DND-41 (cell line): Measurements from ENCODE around the gene LARP6.
"Not testable (repeated sequence)": the region's sequence is repeated elsewhere in the genome, so short reads cannot be mapped to it uniquely, and the experiment has no call there.

Experiments
- ATAC-seq: fragments of 200-7000 bp; cut with Tn5 transposase; 3 replicates; pipeline ENCODE4 v1.9.1; 2021; ENCODE audit warnings: low read depth; ENCODE audit not compliant: insufficient read depth
- DNase-seq: peaks from one replicate; pipeline ENCODE4 v3.0.0-alpha.2; 2020
- H2AFZ ChIP-seq: 2 replicates; pipeline ENCODE4 v1.6.0; 2012; ENCODE audit warnings: low read depth, low read length
- H3K27ac ChIP-seq: 2 replicates; pipeline ENCODE4 v1.5.1; 2012; ENCODE audit warnings: low read length, inconsistent platforms
- H3K27me3 ChIP-seq: fragments of 200-600 bp; sonication (generic); 2 replicates; pipeline ENCODE4 v1.6.0; 2012; ENCODE audit warnings: low read length, mild to moderate bottlenecking, inconsistent platforms; ENCODE audit not compliant: insufficient read depth, poor library complexity
- H3K36me3 ChIP-seq: 2 replicates; pipeline ENCODE4 v1.5.1; 2012; ENCODE audit warnings: low read length, inconsistent platforms; ENCODE audit not compliant: insufficient read depth
- H3K4me1 ChIP-seq: 2 replicates; pipeline ENCODE4 v1.5.1; 2012; ENCODE audit warnings: mild to moderate bottlenecking, low read length; ENCODE audit not compliant: insufficient read depth
- H3K4me2 ChIP-seq: 2 replicates; pipeline ENCODE4 v1.6.0; 2012; ENCODE audit warnings: mild to moderate bottlenecking, moderate library complexity, low read length, inconsistent platforms; ENCODE audit not compliant: insufficient read depth
- H3K4me3 ChIP-seq, 2 experiments: fragments of 200-600 bp in 1 of 2; shearing (Covaris generic) in 1 of 2; 2 replicates each; pipeline ENCODE4 v1.5.1; 2012 to 2016; ENCODE audit warnings: inconsistent platforms in 2 of 2, low read length in 2 of 2, mild to moderate bottlenecking in 2 of 2, low read depth in 1 of 2, moderate library complexity in 1 of 2
- H3K79me2 ChIP-seq: 2 replicates; pipeline ENCODE4 v1.6.0; 2012; ENCODE audit warnings: low read length, inconsistent platforms; ENCODE audit not compliant: insufficient read depth
- H3K9ac ChIP-seq: 2 replicates; pipeline ENCODE4 v1.6.0; 2012; ENCODE audit warnings: low read depth, mild to moderate bottlenecking, inconsistent platforms, low read length, moderate library complexity
- H3K9me3 ChIP-seq: 2 replicates; pipeline ENCODE4 v1.5.1; 2012; ENCODE audit warnings: low read length, moderate library complexity, mild to moderate bottlenecking, inconsistent platforms; ENCODE audit not compliant: insufficient read depth, severe bottlenecking
- H4K20me1 ChIP-seq: 2 replicates; pipeline ENCODE4 v1.6.0; 2012; ENCODE audit warnings: low read length; ENCODE audit not compliant: insufficient read depth
- CTCF ChIP-seq: IDR thresholded peaks from 2 replicates; pipeline ENCODE4 v1.5.1; 2012; ENCODE audit warnings: borderline replicate concordance, low read length, moderate library complexity, mild to moderate bottlenecking; ENCODE audit not compliant: poor library complexity, severe bottlenecking; ENCODE audit errors: extremely low read depth
- EZH2 ChIP-seq: IDR thresholded peaks from 3 replicates; pipeline ENCODE4 v1.6.1; 2012; ENCODE audit warnings: borderline replicate concordance, low read depth, mild to moderate bottlenecking, moderate library complexity, low read length, inconsistent platforms; ENCODE audit not compliant: severe bottlenecking

The LARP6 gene

GRCh38 chr15:70875001-70875782, 21.2 kb upstream of the LARP6 start:
- H3K4me1 ChIP-seq: no peaks in the 10 kb centered on the region
- H2AFZ ChIP-seq: no peak overlapping the region
- H3K27ac ChIP-seq: no peak overlapping the region
- peaks cover 2% of the 10 kb centered on the region for H3K27me3 ChIP-seq
- DNase-seq (no peak), ATAC-seq (no peak)
- H3K4me2 ChIP-seq: no peak overlapping the region
- H3K36me3 ChIP-seq: no peaks in the 10 kb centered on the region
- H3K4me3 ChIP-seq: no peak overlapping the region
- TF ChIP-seq CTCF (no peak), EZH2 (no peak)
- no peaks in the 10 kb centered on the region for H4K20me1 ChIP-seq
- no peak overlapping the region for H3K9ac ChIP-seq
- H3K79me2 ChIP-seq: no peaks in the 10 kb centered on the region
- H3K9me3 ChIP-seq: no peaks in the 10 kb centered on the region

- TF ChIP-seq CTCF (no peak), EZH2 (no peak)
- no peak overlapping the region for H3K4me3 ChIP-seq
- no peaks in the 10 kb centered on the region for H3K36me3 ChIP-seq
- H3K4me1 ChIP-seq: no peaks in the 10 kb centered on the region
- H3K9me3 ChIP-seq: no peaks in the 10 kb centered on the region
- no peak for DNase-seq
- no peak overlapping the region for H3K27ac ChIP-seq
- H3K9ac ChIP-seq: no peak overlapping the region
- peaks cover 2% of the 10 kb centered on the region for H3K27me3 ChIP-seq
- H4K20me1 ChIP-seq: no peaks in the 10 kb centered on the region
- no peak overlapping the region for H2AFZ ChIP-seq
- H3K4me2 ChIP-seq: no peak overlapping the region
- H3K79me2 ChIP-seq: no peaks in the 10 kb centered on the region
- ATAC-seq: no peak
Observed at GRCh38 chr15:70873232-70874054, 19.5 kb upstream of the LARP6 start.

- not testable (repeated sequence) for H3K9ac ChIP-seq, H3K4me1 ChIP-seq, H3K36me3 ChIP-seq, H2AFZ ChIP-seq, H3K27me3 ChIP-seq, H3K79me2 ChIP-seq, H4K20me1 ChIP-seq, H3K27ac ChIP-seq, DNase-seq, ATAC-seq, H3K4me3 ChIP-seq, H3K9me3 ChIP-seq, H3K4me2 ChIP-seq
Observed at GRCh38 chr15:70871490-70871889, 17.5 kb upstream of the LARP6 start.

GRCh38 chr15:70870051-70870450, 16.1 kb upstream of the LARP6 start:
- TF ChIP-seq CTCF (no peak), EZH2 (no peak)
- Histone ChIP-seq H3K4me3 (no peak overlapping the region), H3K36me3 (no peaks in the 10 kb centered on the region), H3K79me2 (no peaks in the 10 kb centered on the region), H3K4me1 (no peaks in the 10 kb centered on the region), H3K4me2 (no peak overlapping the region), H3K27ac (no peak overlapping the region), H3K9ac (no peak overlapping the region), H3K27me3 (peaks cover under 1% of the 10 kb centered on the region), H4K20me1 (no peaks in the 10 kb centered on the region), H2AFZ (no peak overlapping the region), H3K9me3 (no peaks in the 10 kb centered on the region)
- DNase-seq (no peak), ATAC-seq (no peak)
